IMR-90 (cell line): ENCODE measurements around the gene PCMTD2.

ENCODE experiments used
- BHLHE40 ChIP-seq: fragments of 150-350 bp; IDR thresholded peaks from 2 replicates; pipeline ENCODE4 v1.6.1; 2016; ENCODE audit warnings: mild to moderate bottlenecking, low read depth, low read length
- CEBPB ChIP-seq: IDR thresholded peaks from 2 replicates; pipeline ENCODE4 v1.6.1; 2012; ENCODE audit warnings: low read depth, low read length, improper control_type of control experiment
- POLR2A ChIP-seq: IDR thresholded peaks from 2 replicates; pipeline ENCODE4 v1.6.1; 2012; ENCODE audit warnings: mild to moderate bottlenecking, low read depth, low read length
- RFX5 ChIP-seq: IDR thresholded peaks from 2 replicates; pipeline ENCODE4 v1.8.0; 2012; ENCODE audit warnings: low read depth, mild to moderate bottlenecking, low read length, moderate library complexity
- TF ChIP-seq, protein P1 (sequence below): conservative IDR thresholded peaks from 2 replicates; pipeline ENCODE4 v1.5.1; 2012; ENCODE audit warnings: mild to moderate bottlenecking, low read depth, low read length, improper control_type of control experiment
- TF ChIP-seq, protein P2 (sequence below): fragments of 150-350 bp; IDR thresholded peaks from 2 replicates; pipeline ENCODE4 v1.6.1; 2017; ENCODE audit warnings: mild to moderate bottlenecking, antibody characterized with exemption, low read length, low read depth

DNA sequence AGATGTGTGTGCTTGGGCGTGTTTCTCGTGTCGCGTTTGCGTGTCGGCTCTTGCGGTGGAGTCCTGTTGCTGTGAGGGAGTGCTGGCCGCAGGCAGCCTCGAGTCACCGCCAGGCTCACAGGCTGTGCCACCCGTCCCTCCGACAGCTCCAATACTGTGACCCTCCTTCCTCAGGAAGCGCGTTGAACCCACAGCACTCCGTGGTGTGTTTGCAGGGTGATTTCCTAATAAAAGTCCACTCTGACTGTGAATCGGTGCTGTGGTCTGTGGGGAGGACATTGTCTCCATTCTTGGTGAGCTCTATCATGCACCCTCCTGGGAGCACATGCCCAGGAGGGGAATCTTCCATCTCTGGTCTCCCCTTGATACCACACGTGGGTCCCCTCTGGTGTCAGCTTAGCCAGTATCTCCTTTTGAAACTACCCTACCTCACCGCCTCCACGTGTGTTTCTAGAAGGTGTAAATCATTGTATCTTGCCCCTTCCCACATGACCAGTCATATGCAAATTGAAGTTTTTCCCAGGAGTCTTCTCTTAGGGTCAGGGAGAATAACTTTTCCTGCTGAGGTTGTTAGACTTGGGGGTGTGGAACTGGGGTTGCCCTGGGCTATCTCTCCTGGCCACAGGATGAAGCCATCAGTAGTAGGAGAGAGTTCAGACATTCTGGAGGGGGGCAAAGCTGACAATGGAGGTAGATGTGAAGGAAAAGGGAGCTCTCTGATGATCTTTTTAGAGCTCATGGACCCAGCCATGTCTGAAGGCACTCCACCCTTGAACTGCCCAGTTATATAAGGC is 13.3 kb upstream of the PCMTD2 start:
- TF ChIP-seq RFX5 (no peak), POLR2A (no peak), BHLHE40 (no peak), CEBPB (no peak)
- TF ChIP-seq, protein P1, sequence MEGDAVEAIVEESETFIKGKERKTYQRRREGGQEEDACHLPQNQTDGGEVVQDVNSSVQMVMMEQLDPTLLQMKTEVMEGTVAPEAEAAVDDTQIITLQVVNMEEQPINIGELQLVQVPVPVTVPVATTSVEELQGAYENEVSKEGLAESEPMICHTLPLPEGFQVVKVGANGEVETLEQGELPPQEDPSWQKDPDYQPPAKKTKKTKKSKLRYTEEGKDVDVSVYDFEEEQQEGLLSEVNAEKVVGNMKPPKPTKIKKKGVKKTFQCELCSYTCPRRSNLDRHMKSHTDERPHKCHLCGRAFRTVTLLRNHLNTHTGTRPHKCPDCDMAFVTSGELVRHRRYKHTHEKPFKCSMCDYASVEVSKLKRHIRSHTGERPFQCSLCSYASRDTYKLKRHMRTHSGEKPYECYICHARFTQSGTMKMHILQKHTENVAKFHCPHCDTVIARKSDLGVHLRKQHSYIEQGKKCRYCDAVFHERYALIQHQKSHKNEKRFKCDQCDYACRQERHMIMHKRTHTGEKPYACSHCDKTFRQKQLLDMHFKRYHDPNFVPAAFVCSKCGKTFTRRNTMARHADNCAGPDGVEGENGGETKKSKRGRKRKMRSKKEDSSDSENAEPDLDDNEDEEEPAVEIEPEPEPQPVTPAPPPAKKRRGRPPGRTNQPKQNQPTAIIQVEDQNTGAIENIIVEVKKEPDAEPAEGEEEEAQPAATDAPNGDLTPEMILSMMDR, result no peak
- TF ChIP-seq, protein P2, sequence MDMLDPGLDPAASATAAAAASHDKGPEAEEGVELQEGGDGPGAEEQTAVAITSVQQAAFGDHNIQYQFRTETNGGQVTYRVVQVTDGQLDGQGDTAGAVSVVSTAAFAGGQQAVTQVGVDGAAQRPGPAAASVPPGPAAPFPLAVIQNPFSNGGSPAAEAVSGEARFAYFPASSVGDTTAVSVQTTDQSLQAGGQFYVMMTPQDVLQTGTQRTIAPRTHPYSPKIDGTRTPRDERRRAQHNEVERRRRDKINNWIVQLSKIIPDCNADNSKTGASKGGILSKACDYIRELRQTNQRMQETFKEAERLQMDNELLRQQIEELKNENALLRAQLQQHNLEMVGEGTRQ, result no peak
